Activated CD8-positive, alpha-beta T cell treated with anti-CD3 and anti-CD28 coated beads for 36 hours (primary cell): Measurements from ENCODE around the gene CAPN5. TPM values are rescaled to one million over a fixed set of nuclear protein-coding genes. Genes with fewer than 3 reads are reported as not detected.

Source experiments
- ATAC-seq: fragments of 200-7000 bp; cut with Tn5 transposase; one replicate; pipeline ENCODE4 v1.10.0; 2021; ENCODE audit warnings: mild to moderate bottlenecking, moderate library complexity
- CTCF ChIA-PET: fragments of 350-600 bp; sonication (Branson Sonifier 250); formaldehyde crosslinking; loops from one replicate; lab custom pipeline; 2021; ENCODE audit warnings: antibody characterized with exemption; lab: Charles Lee
- POLR2A ChIA-PET: fragments of 350-600 bp; sonication (Branson Sonifier 250); formaldehyde crosslinking; loops from one replicate; lab custom pipeline; 2021; ENCODE audit warnings: antibody characterized with exemption; lab: Charles Lee
- DNase-seq: peaks from one replicate; pipeline ENCODE4 v3.0.0-alpha.2; 2020
- H3K27ac Mint-ChIP-seq: one replicate; pipeline ENCODE4 v1.8.0; 2021; ENCODE audit warnings: mild to moderate bottlenecking, mixed read lengths
- H3K27me3 Mint-ChIP-seq: one replicate; pipeline ENCODE4 v1.8.0; 2021; ENCODE audit warnings: mixed read lengths
- H3K36me3 Mint-ChIP-seq: one replicate; pipeline ENCODE4 v1.8.0; 2021; ENCODE audit warnings: low read depth, mixed read lengths
- H3K4me1 Mint-ChIP-seq: one replicate; pipeline ENCODE4 v1.8.0; 2021; ENCODE audit warnings: low read depth, mixed read lengths
- H3K4me3 Mint-ChIP-seq: one replicate; pipeline ENCODE4 v1.8.0; 2021; ENCODE audit warnings: mild to moderate bottlenecking, moderate library complexity, mixed read lengths
- H3K9me3 Mint-ChIP-seq: one replicate; pipeline ENCODE4 v1.8.0; 2021; ENCODE audit warnings: mixed read lengths
- intact Hi-C: fragments of 100-400 bp; cut with micrococcal nuclease; formaldehyde crosslinking; loops from one replicate; pipeline ENCODE4 v1.10.0; 2022
- total RNA-seq, 2 experiments: library from RNA; stranded (reverse); gene quantifications; one replicate each; pipeline ENCODE4 v1.2.3, GENCODE V29; 2021
- TF ChIP-seq, protein P1 (sequence below): fragments of 200-600 bp; IDR thresholded peaks from one replicate; pipeline ENCODE4 v1.8.0; 2022; ENCODE audit warnings: antibody characterized with exemption, mild to moderate bottlenecking

The CAPN5 gene
- total RNA-seq, 2 experiments from 2014 or later = 1.6 to 2.2 TPM

DNA sequence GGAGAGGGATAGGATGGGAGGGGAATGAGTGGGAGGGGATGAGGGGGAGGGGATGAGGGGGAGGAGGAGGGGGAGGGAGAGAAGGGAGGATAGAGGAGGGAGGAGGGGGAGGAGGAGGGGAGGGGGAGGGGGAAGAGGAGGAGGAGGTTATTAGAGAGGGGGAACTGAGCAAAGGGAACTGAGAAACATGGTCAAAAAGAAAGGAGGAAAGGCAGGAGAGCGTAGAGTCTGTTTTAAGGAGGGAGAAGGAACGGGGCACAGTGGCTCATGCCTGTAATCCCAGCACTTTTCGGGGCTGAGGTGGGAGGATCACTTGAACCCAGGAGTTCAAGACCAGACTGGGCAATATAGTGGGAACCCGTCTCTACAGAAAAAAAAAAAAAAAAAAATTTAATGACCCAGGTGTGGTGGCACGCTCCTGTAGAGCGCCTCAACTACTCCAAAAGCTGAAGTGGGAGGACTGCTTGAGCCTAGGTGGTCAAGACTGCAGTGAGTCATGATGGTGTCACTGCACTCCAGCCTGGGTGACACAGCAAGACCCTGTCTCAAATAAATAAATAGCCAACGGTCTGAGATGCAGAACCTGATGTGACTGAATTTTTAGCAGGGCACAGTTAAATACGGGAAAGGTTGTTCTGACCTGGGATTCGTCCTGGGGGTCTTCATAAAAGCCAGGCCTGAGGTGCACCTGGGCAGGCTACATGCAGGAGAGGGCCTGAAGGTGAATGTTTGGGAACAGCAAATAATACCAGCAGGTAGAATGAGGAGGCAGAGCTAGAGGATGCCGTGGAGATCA, 28.5 kb upstream of the CAPN5 start:
- DNase-seq = no peak
- Mint-ChIP-seq H3K27me3 (peaks cover 42% of the 10 kb centered on the region), H3K4me3 (no peak overlapping the region), H3K4me1 (peaks cover 8% of the 10 kb centered on the region), H3K27ac (no peak overlapping the region), H3K36me3 (no peaks in the 10 kb centered on the region), H3K9me3 (no peaks in the 10 kb centered on the region)
- POLR2A ChIA-PET = no interaction called here
- CTCF ChIA-PET = interaction anchor here (1.1 to 3.8 kb wide), 2 partner anchors 7 to 89 kb away, joined by 3 to 15 read pairs; no protein-coding TSS in a partner anchor
- TF ChIP-seq, protein P1, sequence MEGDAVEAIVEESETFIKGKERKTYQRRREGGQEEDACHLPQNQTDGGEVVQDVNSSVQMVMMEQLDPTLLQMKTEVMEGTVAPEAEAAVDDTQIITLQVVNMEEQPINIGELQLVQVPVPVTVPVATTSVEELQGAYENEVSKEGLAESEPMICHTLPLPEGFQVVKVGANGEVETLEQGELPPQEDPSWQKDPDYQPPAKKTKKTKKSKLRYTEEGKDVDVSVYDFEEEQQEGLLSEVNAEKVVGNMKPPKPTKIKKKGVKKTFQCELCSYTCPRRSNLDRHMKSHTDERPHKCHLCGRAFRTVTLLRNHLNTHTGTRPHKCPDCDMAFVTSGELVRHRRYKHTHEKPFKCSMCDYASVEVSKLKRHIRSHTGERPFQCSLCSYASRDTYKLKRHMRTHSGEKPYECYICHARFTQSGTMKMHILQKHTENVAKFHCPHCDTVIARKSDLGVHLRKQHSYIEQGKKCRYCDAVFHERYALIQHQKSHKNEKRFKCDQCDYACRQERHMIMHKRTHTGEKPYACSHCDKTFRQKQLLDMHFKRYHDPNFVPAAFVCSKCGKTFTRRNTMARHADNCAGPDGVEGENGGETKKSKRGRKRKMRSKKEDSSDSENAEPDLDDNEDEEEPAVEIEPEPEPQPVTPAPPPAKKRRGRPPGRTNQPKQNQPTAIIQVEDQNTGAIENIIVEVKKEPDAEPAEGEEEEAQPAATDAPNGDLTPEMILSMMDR = no peak
- ATAC-seq = no peak
- intact Hi-C loops = no loop called here

DNA sequence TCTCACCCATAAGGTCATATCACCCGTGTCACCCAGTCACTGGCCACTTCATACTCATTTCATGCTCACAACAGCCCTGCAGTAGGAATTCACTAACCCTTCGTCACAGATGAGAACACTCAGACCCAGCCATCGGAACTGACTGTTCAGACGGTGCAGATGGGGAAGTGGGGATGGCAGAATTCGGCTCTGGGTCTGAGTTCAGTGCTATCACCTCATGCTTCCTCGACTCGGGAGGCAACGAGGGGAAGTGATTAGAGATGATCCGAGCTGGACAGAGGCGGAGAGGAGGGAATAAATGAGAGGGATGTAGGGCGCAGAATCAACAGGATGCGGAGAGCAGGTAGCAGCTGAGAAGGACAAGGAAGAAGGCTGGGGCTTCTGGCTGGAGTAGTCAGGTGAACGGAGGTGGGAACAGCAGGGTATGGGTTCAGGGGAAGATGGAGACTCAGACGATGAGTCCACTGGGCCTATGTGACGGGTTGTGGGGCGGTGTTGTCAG, 27.9 kb upstream of the CAPN5 start:
- POLR2A ChIA-PET = interaction anchor here (1.3 kb wide), 1 partner anchor 13 kb away, joined by 5 read pairs; no protein-coding TSS in a partner anchor
- H3K9me3 Mint-ChIP-seq = no peaks in the 10 kb centered on the region
- peaks cover 8% of the 10 kb centered on the region for H3K4me1 Mint-ChIP-seq
- TF ChIP-seq, protein P1 = no peak
- intact Hi-C loops = no loop called here
- CTCF ChIA-PET = interaction anchor here (0.9 to 2.1 kb wide), 8 partner anchors 9 to 304 kb away, joined by 3 to 16 read pairs (median 5); no protein-coding TSS in a partner anchor
- ATAC-seq = no peak
- no peak for DNase-seq
- no peaks in the 10 kb centered on the region for H3K36me3 Mint-ChIP-seq
- no peak overlapping the region for H3K27ac Mint-ChIP-seq
- no peak overlapping the region for H3K4me3 Mint-ChIP-seq
- peaks cover 43% of the 10 kb centered on the region for H3K27me3 Mint-ChIP-seq

DNA sequence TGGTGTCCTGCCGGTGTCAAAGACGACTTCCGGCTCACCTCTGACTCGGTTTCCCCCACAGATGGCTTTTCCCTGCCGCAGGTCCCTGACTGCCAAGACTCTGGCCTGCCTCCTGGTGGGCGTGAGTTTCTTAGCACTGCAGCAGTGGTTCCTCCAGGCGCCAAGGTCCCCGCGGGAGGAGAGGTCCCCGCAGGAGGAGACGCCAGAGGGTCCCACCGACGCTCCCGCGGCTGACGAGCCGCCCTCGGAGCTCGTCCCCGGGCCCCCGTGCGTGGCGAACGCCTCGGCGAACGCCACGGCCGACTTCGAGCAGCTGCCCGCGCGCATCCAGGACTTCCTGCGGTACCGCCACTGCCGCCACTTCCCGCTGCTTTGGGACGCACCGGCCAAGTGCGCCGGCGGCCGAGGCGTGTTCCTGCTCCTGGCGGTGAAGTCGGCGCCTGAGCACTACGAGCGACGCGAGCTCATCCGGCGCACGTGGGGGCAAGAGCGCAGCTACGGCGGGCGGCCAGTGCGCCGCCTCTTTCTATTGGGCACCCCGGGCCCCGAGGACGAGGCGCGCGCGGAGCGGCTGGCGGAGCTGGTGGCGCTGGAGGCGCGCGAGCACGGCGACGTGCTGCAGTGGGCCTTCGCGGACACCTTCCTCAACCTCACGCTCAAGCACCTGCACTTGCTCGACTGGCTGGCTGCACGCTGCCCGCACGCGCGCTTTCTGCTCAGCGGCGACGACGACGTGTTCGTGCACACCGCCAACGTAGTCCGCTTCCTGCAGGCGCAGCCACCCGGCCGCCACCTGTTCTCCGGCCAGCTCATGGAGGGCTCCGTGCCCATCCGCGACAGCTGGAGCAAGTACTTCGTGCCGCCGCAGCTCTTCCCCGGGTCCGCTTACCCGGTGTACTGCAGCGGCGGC, 27.0 kb upstream of the CAPN5 start:
- Mint-ChIP-seq H3K4me1 (peaks cover 8% of the 10 kb centered on the region), H3K27ac (no peak overlapping the region), H3K9me3 (no peaks in the 10 kb centered on the region), H3K4me3 (no peak overlapping the region), H3K36me3 (no peaks in the 10 kb centered on the region), H3K27me3 (peaks cover 46% of the 10 kb centered on the region)
- peak; percentile 46 for DNase-seq
- ATAC-seq = peak; percentile 80
- TF ChIP-seq, protein P1 = peak; percentile 50
- intact Hi-C loops = no loop called here
- ChIA-PET CTCF (interaction anchor here (0.8 to 2.1 kb wide), 15 partner anchors 9 to 318 kb away, joined by 3 to 16 read pairs (median 3); no protein-coding TSS in a partner anchor), POLR2A (interaction anchor here (0.5 to 1.3 kb wide), 3 partner anchors 14 to 277 kb away, joined by 3 to 5 read pairs (median 4); no protein-coding TSS in a partner anchor)

DNA sequence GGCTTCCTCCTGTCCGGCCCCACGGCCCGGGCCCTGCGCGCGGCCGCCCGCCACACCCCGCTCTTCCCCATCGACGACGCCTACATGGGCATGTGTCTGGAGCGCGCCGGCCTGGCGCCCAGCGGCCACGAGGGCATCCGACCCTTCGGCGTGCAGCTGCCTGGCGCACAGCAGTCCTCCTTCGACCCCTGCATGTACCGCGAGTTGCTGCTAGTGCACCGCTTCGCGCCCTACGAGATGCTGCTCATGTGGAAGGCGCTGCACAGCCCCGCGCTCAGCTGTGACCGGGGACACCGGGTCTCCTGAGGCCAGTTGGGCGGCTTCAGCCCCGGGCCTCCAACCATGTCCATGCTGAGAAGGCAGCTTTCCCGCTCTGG, 26.4 kb upstream of the CAPN5 start:
- no peak for DNase-seq
- ATAC-seq = no peak
- TF ChIP-seq, protein P1 = no peak
- H3K27me3 Mint-ChIP-seq = peaks cover 48% of the 10 kb centered on the region
- peaks cover 8% of the 10 kb centered on the region for H3K4me1 Mint-ChIP-seq
- CTCF ChIA-PET = interaction anchor here (0.8 to 2.1 kb wide), 13 partner anchors 17 to 318 kb away, joined by 3 to 16 read pairs (median 3); no protein-coding TSS in a partner anchor
- H3K4me3 Mint-ChIP-seq = no peak overlapping the region
- H3K36me3 Mint-ChIP-seq = no peaks in the 10 kb centered on the region
- no peak overlapping the region for H3K27ac Mint-ChIP-seq
- intact Hi-C loops = no loop called here
- H3K9me3 Mint-ChIP-seq = no peaks in the 10 kb centered on the region
- POLR2A ChIA-PET = interaction anchor here (0.9 to 1.3 kb wide), 2 partner anchors 14 to 32 kb away, joined by 4 to 5 read pairs; no protein-coding TSS in a partner anchor
